K562 (cell line): ENCODE data around the gene ATG7. TPM values are rescaled to one million over a fixed set of nuclear protein-coding genes. Genes with fewer than 3 reads are reported as not detected.

Experiments used
- ATAC-seq: fragments of 200-7000 bp; cut with Tn5 transposase; 3 replicates; pipeline ENCODE4 v1.9.1; 2020; ENCODE audit warnings: moderate library complexity
- BruUV-seq: library from RNA; stranded (reverse); fragments of 400-500 nt; replicated peaks from 2 replicates; lab custom pipeline; 2021; lab: Mats Ljungman, UMichigan
- CTCF ChIA-PET: fragments of 300-600 bp; formaldehyde crosslinking; extraction: SDS; loops from one replicate; lab custom pipeline; 2021; ENCODE audit warnings: low intra/inter-chr PET ratio; lab: Yijun Ruan, JAX
- POLR2A ChIA-PET: fragments of 300-600, 350-650 bp; sonication (Branson Sonifier 250); formaldehyde crosslinking; extraction: SDS; loops from one replicate; lab custom pipeline; 2021; ENCODE audit warnings: antibody characterized with exemption, inconsistent platforms; lab: Yijun Ruan, JAX
- DNase-seq, 4 experiments: peaks; one replicate each; pipeline versions ENCODE4 v3.0.0 to v3.0.0-alpha.2; 2011 to 2018; ENCODE audit warnings: low spot score in 3 of 4, mixed read lengths in 3 of 4; ENCODE audit errors: extremely low read depth in 1 of 4
- FAIRE-seq: peaks from 2 replicates; lab custom pipeline; 2011; peaks lifted over from hg19 to GRCh38; lab: Jason Lieb, UNC
- H2AFZ ChIP-seq: 2 replicates; pipeline ENCODE4 v1.6.0; 2011; ENCODE audit warnings: low read depth, low read length, control low read depth, inconsistent platforms
- H3K27ac ChIP-seq: fragments of 200-600 bp; 3 replicates; pipeline ENCODE4 v1.8.0; 2011; ENCODE audit warnings: low read depth, mild to moderate bottlenecking, control low read depth, inconsistent platforms, low read length, moderate library complexity, mixed read lengths; ENCODE audit errors: extremely low read depth
- H3K27me3 ChIP-seq, 2 experiments: fragments of 300-600 bp in 1 of 2; 2 replicates in 1 of 2; 3 replicates in 1 of 2; pipeline versions ENCODE4 v1.6.0 to v1.8.0; 2011; ENCODE audit warnings: inconsistent platforms in 2 of 2, low read length in 2 of 2, mild to moderate bottlenecking in 1 of 2, mixed read lengths in 1 of 2, moderate library complexity in 1 of 2; ENCODE audit not compliant: control insufficient read depth in 2 of 2, insufficient read depth in 2 of 2
- H3K36me3 ChIP-seq: fragments of 300-600 bp; 3 replicates; pipeline ENCODE4 v1.8.0; 2011; ENCODE audit warnings: mild to moderate bottlenecking, low read length, inconsistent platforms; ENCODE audit not compliant: control insufficient read depth, insufficient read depth
- H3K4me1 ChIP-seq, 2 experiments: fragments of 200-600 bp in 1 of 2; replicated peaks in 1 of 2; 2 replicates in 1 of 2; 3 replicates in 1 of 2; pipeline versions ENCODE4 v1.5.1 to v1.8.0; 2011; ENCODE audit warnings: inconsistent platforms in 2 of 2, low read length in 2 of 2, mild to moderate bottlenecking in 1 of 2, mixed read lengths in 1 of 2, moderate library complexity in 1 of 2; ENCODE audit not compliant: control insufficient read depth in 2 of 2, insufficient read depth in 2 of 2
- H3K4me2 ChIP-seq: 2 replicates; pipeline ENCODE4 v1.6.1; 2011; ENCODE audit warnings: low read length, control low read depth, inconsistent platforms, mixed read lengths; ENCODE audit not compliant: insufficient read depth
- H3K4me3 ChIP-seq: fragments of 200-600 bp; sonication (generic), shearing (Covaris generic); 2 replicates; pipeline ENCODE4 v1.5.1; 2016; ENCODE audit warnings: control low read depth, inconsistent platforms
- H3K79me2 ChIP-seq: fragments of 200-600 bp; 3 replicates; pipeline ENCODE4 v1.8.0; 2011; ENCODE audit warnings: low read length, inconsistent platforms; ENCODE audit not compliant: control insufficient read depth, insufficient read depth
- H3K9ac ChIP-seq, 2 experiments: 2 replicates each; pipeline versions ENCODE4 v1.6.0 to v1.6.1; 2011; ENCODE audit warnings: low read depth in 2 of 2, low read length in 2 of 2, control low read depth in 1 of 2, inconsistent platforms in 1 of 2, mild to moderate bottlenecking in 1 of 2, mixed read lengths in 1 of 2; ENCODE audit not compliant: insufficient read depth in 1 of 2
- H3K9me1 ChIP-seq: one replicate; pipeline ENCODE4 v1.6.0; 2011; ENCODE audit warnings: inconsistent platforms, mild to moderate bottlenecking, low read length, moderate library complexity; ENCODE audit not compliant: control insufficient read depth, insufficient read depth
- H3K9me3 ChIP-seq: replicated peaks from 2 replicates; pipeline ENCODE4 v1.5.1; 2011; ENCODE audit warnings: low read depth, low read length, inconsistent platforms; ENCODE audit not compliant: control insufficient read depth, insufficient read depth
- H4K20me1 ChIP-seq: replicated peaks from 2 replicates; pipeline ENCODE4 v1.6.1; 2011; ENCODE audit warnings: low read length, inconsistent platforms, mixed read lengths; ENCODE audit not compliant: control insufficient read depth, insufficient read depth
- BHLHE40 ChIP-seq: IDR thresholded peaks from 2 replicates; pipeline ENCODE4 v1.6.1; 2011; ENCODE audit warnings: low read length, improper control_type of control experiment
- BRF2 ChIP-seq: IDR thresholded peaks from 3 replicates; pipeline ENCODE4 v1.6.1; 2011; ENCODE audit warnings: borderline replicate concordance, mild to moderate bottlenecking; ENCODE audit not compliant: insufficient read length, insufficient read depth
- L3MBTL2 ChIP-seq: fragments of 450-650 bp; IDR thresholded peaks from 2 replicates; pipeline ENCODE4 v1.6.1; 2016; ENCODE audit warnings: mild to moderate bottlenecking, moderate library complexity
- MCM5 ChIP-seq: fragments of 450-650 bp; IDR thresholded peaks from 2 replicates; pipeline ENCODE4 v1.6.1; 2016; ENCODE audit warnings: low read depth
- MTF1 ChIP-seq: fragments of 250-450 bp; sonication (Bioruptor Pico); IDR thresholded peaks from 2 replicates; pipeline ENCODE4 v1.9.0; 2021; ENCODE audit warnings: moderate library complexity, mild to moderate bottlenecking, inconsistent platforms, borderline replicate concordance
- OTX1 ChIP-seq: fragments of 450-650 bp; formaldehyde crosslinking; IDR thresholded peaks from 2 replicates; pipeline ENCODE4 v1.4.0; 2022; ENCODE audit warnings: mild to moderate bottlenecking
- RBM34 ChIP-seq: fragments of 200-400 bp; formaldehyde crosslinking; IDR thresholded peaks from 2 replicates; pipeline ENCODE4 v1.6.1; 2018; ENCODE audit warnings: low read length, borderline replicate concordance; ENCODE audit not compliant: insufficient read depth
- TARDBP ChIP-seq: fragments of 450-650 bp; IDR thresholded peaks from 2 replicates; pipeline ENCODE4 v1.6.1; 2016
- THRB ChIP-seq: fragments of 450-650 bp; formaldehyde crosslinking; conservative IDR thresholded peaks from 2 replicates; pipeline ENCODE4 v1.4.0; 2022; ENCODE audit warnings: mild to moderate bottlenecking, missing genetic modification characterization
- TOE1 ChIP-seq, 2 experiments: fragments of 450-650 bp in 1 of 2; sonication (generic) in 1 of 2; formaldehyde crosslinking in 1 of 2; IDR thresholded peaks; 2 replicates each; pipeline versions ENCODE4 v1.7.1 to v1.8.0; 2016 to 2022; ENCODE audit warnings: borderline replicate concordance in 2 of 2, mild to moderate bottlenecking in 2 of 2, antibody characterized with exemption in 1 of 2, inconsistent platforms in 1 of 2, low read depth in 1 of 2, missing genetic modification reagents in 1 of 2, moderate library complexity in 1 of 2
- VEZF1 ChIP-seq: fragments of 200-800 bp; sonication (Bioruptor generic); IDR thresholded peaks from 2 replicates; pipeline ENCODE4 v1.6.1; 2017; ENCODE audit warnings: missing genetic modification characterization, missing compliant biosample characterization
- ZNF780A ChIP-seq: fragments of 250-450 bp; sonication (Bioruptor Pico); IDR thresholded peaks from 2 replicates; pipeline ENCODE4 v1.5.0; 2021; ENCODE audit warnings: mild to moderate bottlenecking
- WGBS: fragments of 100-300 bp; shearing (Covaris generic); methylation state at CpG from one replicate; pipeline ENCODE4 v1.1.6; 2016; ENCODE audit warnings: low coverage, mixed read lengths; ENCODE audit not compliant: insufficient coverage; ENCODE audit errors: missing lambda C conversion rate; 5-methylcytosine and 5-hydroxymethylcytosine counted together
- in situ Hi-C: fragments of 300-500 bp; cut with MboI; formaldehyde crosslinking; loops from 4 replicates; pipeline ENCODE4 v1.15.0; 2018; ENCODE audit warnings: inconsistent platforms, mixed read lengths
- intact Hi-C: fragments of 100-400 bp; cut with micrococcal nuclease; formaldehyde crosslinking; loops from 2 replicates; pipeline ENCODE4 v1.14.2; 2022
- polyA plus RNA-seq, 8 experiments: library from polyadenylated mRNA; depleted of rRNA in 4 of 8; stranded (reverse) in 5 of 8; unstranded in 3 of 8; fragments of >200 nt; fragmentation: Nextera tagmentation in 2 of 8; fragmentation: Illumina TruSeq in 1 of 8; extraction: Ambion mirVana in 2 of 8; extraction: Trizol in 1 of 8; gene quantifications; 2 replicates each; pipeline versions ENCODE4 v1.2.1 to v1.2.3, GENCODE V29; 2011 to 2014; ENCODE audit warnings: inconsistent platforms in 1 of 8, missing spikeins in 1 of 8
- total RNA-seq, 7 experiments: library from RNA; depleted of rRNA in 6 of 7; stranded (reverse); fragments of >200 nt in 6 of 7; fragmentation: Illumina TruSeq in 2 of 7; extraction: Trizol in 2 of 7; gene quantifications; 2 replicates each; pipeline versions ENCODE4 v1.2.1 to v1.2.3, GENCODE V29; 2011 to 2021; ENCODE audit warnings: low replicate concordance in 1 of 7

ATG7 gene
- total and polyA plus RNA-seq, 9 of the 15 experiments (the other 6 are each of a cell fraction or from before 2014, with no cell fraction given), result 18.3 to 45.3 (median 33.6) TPM

- TF ChIP-seq ZNF780A (CRISPR knock-in tag) (no peak), L3MBTL2 (no peak), TARDBP (no peak), BRF2 (no peak), THRB (CRISPR knock-in tag) (no peak)
Measured at GRCh38 chr3:11269007-11269406, 3.2 kb upstream of the ATG7 start (continued).

- peaks cover 47% of the 10 kb centered on the region for H3K79me2 ChIP-seq
Measured at GRCh38 chr3:11272906-11273574, 843 bp downstream of the ATG7 start.

More at GRCh38 chr3:11272906-11273574, 843 bp downstream of the ATG7 start:
- TF ChIP-seq RBM34, result no peak
- no peak for TF ChIP-seq TOE1 (IDR thresholded peaks at IDR 0.05; ENCODE audit: borderline replicate concordance)
- no peak for TF ChIP-seq TOE1 (CRISPR knock-in tag; IDR thresholded peaks at IDR 0.05; ENCODE audit: borderline replicate concordance, low read depth)
- no peak for TF ChIP-seq MCM5
- TF ChIP-seq VEZF1 (CRISPR knock-in tag), result no peak; the same call in 1 of the 2 replicates
- peak; percentile 12; the same call in 1 of the 2 replicates for TF ChIP-seq BHLHE40
- TF ChIP-seq MTF1, result no peak
- no peak for TF ChIP-seq OTX1
- Histone ChIP-seq H3K9ac (peak overlapping the region; percentile 93 to 96), H3K4me2 (peak overlapping the region; percentile 98), H3K9me1 (no peaks in the 10 kb centered on the region), H2AFZ (peak overlapping the region; percentile 94), H3K27ac (peak overlapping the region; percentile 73), H3K4me3 (peak overlapping the region; percentile 90), H3K27me3 (no peaks in the 10 kb centered on the region), H3K4me1 (peaks cover 9 to 28% of the 10 kb centered on the region in 2 experiments; a peak in 4 of 5 replicates), H3K9me3 (0 out of 2 replicates have a peak, but pooled peaks cover 3% of the 10 kb centered on the region), H4K20me1 (no peaks in the 10 kb centered on the region), H3K36me3 (peaks cover 22% of the 10 kb centered on the region; the same call in 2 of the 3 replicates)
- peak in 1 of 4 experiments; percentile 23 for DNase-seq
- BruUV-seq, result no TSS peak
- ChIA-PET CTCF (no interaction called here), POLR2A (interaction anchor here (0.6 to 3.5 kb wide), 12 partner anchors 8 to 98 kb away, joined by 3 to 49 read pairs (median 5); no protein-coding TSS in a partner anchor)
- no peak for FAIRE-seq
- under 1% methylated on average over 9 of the region's 9 CpGs for WGBS
- in situ Hi-C loops, result no loop called here
- intact Hi-C loops, result loop anchor here (2.0 kb wide), 1 partner anchor 18 kb away; no protein-coding TSS in a partner anchor
- no peak for ATAC-seq
